Natural killer cell (primary cell): ENCODE results near the gene NACAD. TPM values are rescaled to one million over a fixed set of nuclear protein-coding genes. Genes with fewer than 3 reads are reported as not detected.
A peak's percentile ranks its signal among the peaks of the same experiment; 100 is the strongest.

Experiments
- ATAC-seq, 3 donors: fragments of 150-1000 bp in 2 of 3; fragments of 200-7000 bp in 1 of 3; cut with Tn5 transposase; 1 replicate in 1 of 3; 2 replicates in 2 of 3; pipeline ENCODE4 v1.10.0; 2021; ENCODE audit warnings: mild to moderate bottlenecking in 2 of 3, moderate library complexity in 2 of 3
- DNase-seq, 2 donors: peaks; one replicate each; pipeline versions ENCODE4 v3.0.0 to v3.0.0-alpha.2; 2013 to 2021; ENCODE audit warnings: mixed read lengths in 1 of 2
- H3K27ac ChIP-seq: one replicate; pipeline ENCODE4 v1.5.1; 2013; ENCODE audit warnings: mild to moderate bottlenecking, low read length
- H3K27me3 ChIP-seq: one replicate; pipeline ENCODE4 v1.6.1; 2013; ENCODE audit warnings: low read length; ENCODE audit not compliant: control insufficient read depth, insufficient read depth
- H3K36me3 ChIP-seq: one replicate; pipeline ENCODE4 v1.6.1; 2013; ENCODE audit warnings: low read length; ENCODE audit not compliant: control insufficient read depth, insufficient read depth
- H3K4me1 ChIP-seq: one replicate; pipeline ENCODE4 v1.6.1; 2013; ENCODE audit warnings: low read length; ENCODE audit not compliant: control insufficient read depth, insufficient read depth
- H3K4me3 ChIP-seq: one replicate; pipeline ENCODE4 v1.5.1; 2013; ENCODE audit warnings: low read length
- H3K9me3 ChIP-seq: one replicate; pipeline ENCODE4 v1.6.1; 2013; ENCODE audit warnings: low read length; ENCODE audit not compliant: control insufficient read depth, insufficient read depth
- H3K27ac Mint-ChIP-seq, 2 donors: one replicate each; pipeline ENCODE4 v1.8.0; 2022; ENCODE audit warnings: mild to moderate bottlenecking in 2 of 2, mixed read lengths in 2 of 2, moderate library complexity in 1 of 2
- H3K27me3 Mint-ChIP-seq, 2 donors: one replicate each; pipeline ENCODE4 v1.8.0; 2022; ENCODE audit warnings: low read depth in 2 of 2, mixed read lengths in 2 of 2
- H3K36me3 Mint-ChIP-seq: one replicate; pipeline ENCODE4 v1.8.0; 2022; ENCODE audit warnings: mixed read lengths
- H3K4me1 Mint-ChIP-seq, 2 donors: one replicate each; pipeline ENCODE4 v1.8.0; 2022; ENCODE audit warnings: mixed read lengths in 2 of 2
- H3K4me3 Mint-ChIP-seq: one replicate; pipeline ENCODE4 v1.8.0; 2022; ENCODE audit warnings: mild to moderate bottlenecking, moderate library complexity, mixed read lengths
- H3K9me3 Mint-ChIP-seq, 2 donors: one replicate each; pipeline ENCODE4 v1.8.0; 2022; ENCODE audit warnings: mixed read lengths in 2 of 2
- WGBS: methylation state at CpG from one replicate; pipeline ENCODE4 v1.1.7; 2013; ENCODE audit warnings: missing lambda C conversion rate; ENCODE audit not compliant: insufficient coverage; 5-methylcytosine and 5-hydroxymethylcytosine counted together
- intact Hi-C: fragments of 100-400 bp; cut with micrococcal nuclease; formaldehyde crosslinking; loops from one replicate; pipeline ENCODE4 v1.14.2; 2022
- total RNA-seq, 4 donors: library from RNA; stranded (reverse); fragments of 120-200 nt in 1 of 4; gene quantifications; one replicate each; pipeline versions ENCODE4 v1.2.3 to v1.2.4, GENCODE V29; 2013 to 2022
- TF ChIP-seq, protein P1 (sequence below): fragments of 200-600 bp; IDR thresholded peaks from one replicate; pipeline ENCODE4 v1.8.0; 2022; ENCODE audit warnings: antibody characterized with exemption

Gene NACAD
- total RNA-seq, 3 donors from 2014 or later (not counting 1 experiment from before 2014, with no cell fraction given), result 0.75 to 1.7 (median 0.78) TPM

DNA sequence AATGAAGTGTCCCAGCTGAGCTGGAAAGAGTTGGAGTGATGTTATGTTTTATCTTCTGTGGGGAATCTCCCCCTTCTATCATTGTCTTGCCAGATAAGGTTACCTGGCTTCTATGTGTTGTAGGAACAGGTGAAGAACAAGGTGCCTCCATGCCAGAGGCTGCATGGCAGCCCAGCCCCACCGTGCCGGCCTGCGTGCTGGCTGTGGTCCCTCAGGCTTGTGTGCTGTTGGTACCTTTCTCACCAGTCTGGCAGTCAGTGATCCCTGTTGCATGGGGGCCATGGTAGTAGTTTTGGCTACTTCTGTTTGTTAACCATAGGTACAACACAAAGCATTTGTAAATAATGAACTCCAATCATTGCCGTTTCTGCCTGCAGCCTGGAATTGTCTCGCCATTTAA, 50.9 kb downstream of the NACAD start:
- Mint-ChIP-seq H3K4me1 (peaks cover 65 to 80% of the 10 kb centered on the region in 2 donors), H3K9me3 (no peaks in the 10 kb centered on the region), H3K27ac (peak overlapping the region; percentile 77 to 84), H3K27me3 (no peaks in the 10 kb centered on the region), H3K4me3 (peak overlapping the region; percentile 67), H3K36me3 (peaks cover 18% of the 10 kb centered on the region)
- Histone ChIP-seq H3K9me3 (no peaks in the 10 kb centered on the region), H3K27me3 (no peaks in the 10 kb centered on the region), H3K27ac (no peak overlapping the region), H3K36me3 (peaks cover 49% of the 10 kb centered on the region), H3K4me3 (no peak overlapping the region), H3K4me1 (peaks cover 55% of the 10 kb centered on the region)
- WGBS, result 94% methylated on average over 5 of the region's 5 CpGs
- DNase-seq, result no peak
- intact Hi-C loops, result no loop called here
- TF ChIP-seq, protein P1, sequence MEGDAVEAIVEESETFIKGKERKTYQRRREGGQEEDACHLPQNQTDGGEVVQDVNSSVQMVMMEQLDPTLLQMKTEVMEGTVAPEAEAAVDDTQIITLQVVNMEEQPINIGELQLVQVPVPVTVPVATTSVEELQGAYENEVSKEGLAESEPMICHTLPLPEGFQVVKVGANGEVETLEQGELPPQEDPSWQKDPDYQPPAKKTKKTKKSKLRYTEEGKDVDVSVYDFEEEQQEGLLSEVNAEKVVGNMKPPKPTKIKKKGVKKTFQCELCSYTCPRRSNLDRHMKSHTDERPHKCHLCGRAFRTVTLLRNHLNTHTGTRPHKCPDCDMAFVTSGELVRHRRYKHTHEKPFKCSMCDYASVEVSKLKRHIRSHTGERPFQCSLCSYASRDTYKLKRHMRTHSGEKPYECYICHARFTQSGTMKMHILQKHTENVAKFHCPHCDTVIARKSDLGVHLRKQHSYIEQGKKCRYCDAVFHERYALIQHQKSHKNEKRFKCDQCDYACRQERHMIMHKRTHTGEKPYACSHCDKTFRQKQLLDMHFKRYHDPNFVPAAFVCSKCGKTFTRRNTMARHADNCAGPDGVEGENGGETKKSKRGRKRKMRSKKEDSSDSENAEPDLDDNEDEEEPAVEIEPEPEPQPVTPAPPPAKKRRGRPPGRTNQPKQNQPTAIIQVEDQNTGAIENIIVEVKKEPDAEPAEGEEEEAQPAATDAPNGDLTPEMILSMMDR, result no peak
- ATAC-seq, result no peak

DNA sequence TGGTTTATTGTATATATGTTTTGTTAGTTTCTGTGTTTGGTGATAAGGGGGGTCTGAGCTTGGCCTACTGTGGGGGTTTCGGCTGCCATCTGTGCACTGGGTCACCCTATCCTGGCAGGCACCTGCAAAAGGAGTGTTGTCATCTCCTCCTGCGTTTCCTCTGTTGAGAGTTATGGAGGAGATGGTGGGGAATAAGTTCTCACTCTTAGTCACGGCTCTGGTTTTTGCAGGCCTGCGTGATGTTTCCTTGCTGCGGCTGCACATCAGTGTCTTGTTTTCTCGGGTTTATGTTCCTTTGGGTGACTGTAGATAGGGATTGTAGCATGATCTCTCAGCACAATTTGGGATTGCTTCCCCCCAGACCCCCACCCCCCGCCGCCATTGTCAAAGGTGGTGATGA, 52.0 kb downstream of the NACAD start:
- H3K27me3 ChIP-seq, result no peaks in the 10 kb centered on the region
- peaks cover 66 to 85% of the 10 kb centered on the region in 2 donors for H3K4me1 Mint-ChIP-seq
- 14% methylated on average over 5 of the region's 8 CpGs for WGBS
- H3K4me3 Mint-ChIP-seq, result peak overlapping the region; percentile 89
- H3K9me3 ChIP-seq, result no peaks in the 10 kb centered on the region
- no peaks in the 10 kb centered on the region for H3K9me3 Mint-ChIP-seq
- DNase-seq (peak in 1 of 2 donors; percentile 32), ATAC-seq (peak in 2 of 3 donors; percentile 51 to 70)
- no peak overlapping the region for H3K4me3 ChIP-seq
- TF ChIP-seq, protein P1, result no peak
- H3K27ac ChIP-seq, result peak overlapping the region; percentile 6
- H3K27ac Mint-ChIP-seq, result peak overlapping the region; percentile 77 to 84
- H3K36me3 Mint-ChIP-seq, result peaks cover 18% of the 10 kb centered on the region
- H3K4me1 ChIP-seq, result peaks cover 66% of the 10 kb centered on the region
- no peaks in the 10 kb centered on the region for H3K27me3 Mint-ChIP-seq
- peaks cover 42% of the 10 kb centered on the region for H3K36me3 ChIP-seq
- intact Hi-C loops, result no loop called here

DNA sequence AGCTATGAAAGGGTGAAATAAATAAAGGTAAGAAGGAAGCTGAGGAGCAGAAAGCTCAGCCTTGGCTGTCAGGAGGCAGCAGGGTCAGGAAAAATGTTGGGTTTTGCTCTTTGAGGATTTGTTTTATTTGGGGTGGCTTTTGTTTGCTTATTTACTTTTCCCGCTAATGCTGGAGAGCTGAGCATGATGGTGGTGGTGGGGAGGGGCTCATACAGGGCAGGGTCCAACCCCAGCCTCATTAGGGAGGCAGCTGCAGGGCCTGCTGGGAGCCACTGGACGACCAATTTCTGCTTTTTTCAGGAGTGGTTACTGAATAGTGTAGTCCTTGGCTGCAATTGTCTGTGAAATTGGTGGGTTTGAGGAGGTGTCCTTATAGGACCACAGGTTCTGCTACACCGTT, 52.5 kb downstream of the NACAD start:
- ATAC-seq (no peak), DNase-seq (no peak)
- TF ChIP-seq, protein P1, result no peak
- 29% methylated on average over 3 of the region's 3 CpGs for WGBS
- Histone ChIP-seq H3K27me3 (no peaks in the 10 kb centered on the region), H3K4me3 (no peak overlapping the region), H3K9me3 (no peaks in the 10 kb centered on the region), H3K27ac (peak overlapping the region; percentile 6), H3K4me1 (peaks cover 71% of the 10 kb centered on the region), H3K36me3 (peaks cover 38% of the 10 kb centered on the region)
- intact Hi-C loops, result no loop called here
- Mint-ChIP-seq H3K36me3 (peaks cover 17% of the 10 kb centered on the region), H3K27me3 (no peaks in the 10 kb centered on the region), H3K4me3 (peak overlapping the region; percentile 89), H3K4me1 (peaks cover 66 to 83% of the 10 kb centered on the region in 2 donors), H3K9me3 (no peaks in the 10 kb centered on the region), H3K27ac (peak overlapping the region; percentile 77 to 84)

DNA sequence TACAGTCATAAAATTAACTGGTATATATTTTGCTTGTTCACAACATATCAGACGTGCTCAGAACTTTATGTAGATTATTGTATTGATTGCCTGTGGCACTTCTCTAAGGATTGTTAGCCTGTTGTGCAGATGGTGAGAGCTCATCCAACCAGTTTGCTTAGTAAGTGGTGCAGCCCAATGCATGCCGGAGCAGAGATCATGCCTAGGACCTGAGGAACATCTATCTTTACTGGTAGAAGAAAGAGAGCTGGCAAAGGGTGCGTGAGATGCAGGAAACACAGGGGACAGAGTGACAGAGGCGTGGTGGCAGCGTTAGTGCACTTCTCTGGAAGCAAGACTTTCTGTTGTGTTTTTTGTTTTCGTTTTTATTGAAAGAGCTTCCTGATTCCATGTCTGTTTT, 52.9 kb downstream of the NACAD start:
- peak overlapping the region; percentile 77 to 84 for H3K27ac Mint-ChIP-seq
- no peaks in the 10 kb centered on the region for H3K27me3 ChIP-seq
- intact Hi-C loops, result no loop called here
- peaks cover 66 to 78% of the 10 kb centered on the region in 2 donors for H3K4me1 Mint-ChIP-seq
- TF ChIP-seq, protein P1, result no peak
- H3K36me3 Mint-ChIP-seq, result peaks cover 13% of the 10 kb centered on the region
- H3K4me3 Mint-ChIP-seq, result peak overlapping the region; percentile 89
- H3K9me3 Mint-ChIP-seq, result no peaks in the 10 kb centered on the region
- no peak overlapping the region for H3K4me3 ChIP-seq
- peak overlapping the region; percentile 6 for H3K27ac ChIP-seq
- peak in 2 of 3 donors; percentile 32 to 46 for ATAC-seq
- no peaks in the 10 kb centered on the region for H3K9me3 ChIP-seq
- H3K36me3 ChIP-seq, result peaks cover 33% of the 10 kb centered on the region
- no peaks in the 10 kb centered on the region for H3K27me3 Mint-ChIP-seq
- 23% methylated on average over 6 of the region's 6 CpGs for WGBS
- peaks cover 75% of the 10 kb centered on the region for H3K4me1 ChIP-seq
- peak in 1 of 2 donors; percentile 44 for DNase-seq
